Neural cell (in vitro differentiated cells): ENCODE results near the gene CIC. TPM values are rescaled to one million over a fixed set of nuclear protein-coding genes. Genes with fewer than 3 reads are reported as not detected.

ENCODE experiments used
- H2AFZ ChIP-seq: fragments of 200-600, 300-800 bp; sonication (generic), shearing (Covaris generic); 2 replicates; pipeline ENCODE4 v1.6.0; 2014; ENCODE audit warnings: low read depth, mild to moderate bottlenecking, antibody characterized with exemption, low read length, moderate library complexity
- H3F3A ChIP-seq: fragments of 200-600 bp; shearing (Covaris generic); 2 replicates; pipeline ENCODE4 v1.6.1; 2016; ENCODE audit warnings: mild to moderate bottlenecking, moderate library complexity, mixed read lengths, antibody characterized with exemption, low read length; ENCODE audit not compliant: insufficient read depth, poor library complexity, severe bottlenecking
- H3K27ac ChIP-seq: fragments of 200-600, 300-800 bp; sonication (generic), shearing (Covaris generic); 2 replicates; pipeline ENCODE4 v1.5.1; 2014; ENCODE audit warnings: mild to moderate bottlenecking, low read length, moderate library complexity
- H3K27me3 ChIP-seq: fragments of 300-800, 200-600 bp; sonication (generic), shearing (Covaris generic); 2 replicates; pipeline ENCODE4 v1.6.0; 2014; ENCODE audit warnings: mild to moderate bottlenecking, low read depth, low read length, moderate library complexity; ENCODE audit not compliant: insufficient read depth
- H3K36me3 ChIP-seq: fragments of 300-800, 200-600 bp; sonication (generic), shearing (Covaris generic); 2 replicates; pipeline ENCODE4 v1.5.1; 2014; ENCODE audit warnings: mild to moderate bottlenecking, antibody characterized with exemption, low read length, moderate library complexity; ENCODE audit not compliant: insufficient read depth
- H3K4me2 ChIP-seq: fragments of 300-800, 200-600 bp; sonication (generic), shearing (Covaris generic); 2 replicates; pipeline ENCODE4 v1.6.0; 2014; ENCODE audit warnings: mild to moderate bottlenecking, low read length
- H3K4me3 ChIP-seq: fragments of 300-800, 200-600 bp; sonication (generic), shearing (Covaris generic); 2 replicates; pipeline ENCODE4 v1.5.1; 2014; ENCODE audit warnings: mild to moderate bottlenecking, low read length, moderate library complexity
- H3K79me2 ChIP-seq: fragments of 200-600 bp; shearing (Covaris generic); replicated peaks from 2 replicates; pipeline ENCODE4 v1.6.0; 2014; ENCODE audit warnings: mild to moderate bottlenecking, low read length, moderate library complexity; ENCODE audit not compliant: insufficient read depth
- H3K9ac ChIP-seq: fragments of 300-800, 200-600 bp; sonication (generic), shearing (Covaris generic); 2 replicates; pipeline ENCODE4 v1.6.1; 2016; ENCODE audit warnings: mild to moderate bottlenecking, low read length, mixed read lengths
- H3K9me2 ChIP-seq: fragments of 200-600 bp; shearing (Covaris generic); 2 replicates; pipeline ENCODE4 v1.6.1; 2016; ENCODE audit warnings: mild to moderate bottlenecking, low read length, mixed read lengths; ENCODE audit not compliant: insufficient read depth
- H3K9me3 ChIP-seq: fragments of 200-600, 300-800 bp; sonication (generic), shearing (Covaris generic); 2 replicates; pipeline ENCODE4 v1.6.1; 2016; ENCODE audit warnings: mild to moderate bottlenecking, mixed run types, low read length, moderate library complexity, mixed read lengths
- H4K20me1 ChIP-seq: fragments of 200-600 bp; shearing (Covaris generic); 2 replicates; pipeline ENCODE4 v1.6.1; 2016; ENCODE audit warnings: mild to moderate bottlenecking, mixed run types; ENCODE audit not compliant: insufficient read depth
- EP300 ChIP-seq: fragments of 450-650 bp; conservative IDR thresholded peaks from 2 replicates; pipeline ENCODE4 v1.6.1; 2014; ENCODE audit warnings: antibody characterized with exemption, mild to moderate bottlenecking, moderate library complexity; ENCODE audit not compliant: poor library complexity, severe bottlenecking
- EZH2 ChIP-seq: fragments of 200-600, 300-800 bp; shearing (Covaris generic), sonication (generic); IDR thresholded peaks from 2 replicates; pipeline ENCODE4 v1.6.1; 2014; ENCODE audit warnings: antibody characterized with exemption, low read length, borderline replicate concordance, mild to moderate bottlenecking; ENCODE audit not compliant: insufficient read depth, poor library complexity, severe bottlenecking
- MXI1 ChIP-seq: fragments of 450-650 bp; conservative IDR thresholded peaks from 2 replicates; pipeline ENCODE4 v1.6.1; 2014; ENCODE audit warnings: antibody characterized with exemption, mild to moderate bottlenecking; ENCODE audit not compliant: poor library complexity, severe bottlenecking
- POLR2AphosphoS5 ChIP-seq: IDR thresholded peaks from 2 replicates; pipeline ENCODE4 v1.6.1; 2012
- RAD21 ChIP-seq: fragments of 450-650 bp; conservative IDR thresholded peaks from 2 replicates; pipeline ENCODE4 v1.6.1; 2014; ENCODE audit warnings: antibody characterized with exemption, mild to moderate bottlenecking, moderate library complexity
- SMC3 ChIP-seq: fragments of 450-650 bp; conservative IDR thresholded peaks from 2 replicates; pipeline ENCODE4 v1.6.1; 2014; ENCODE audit warnings: antibody characterized with exemption, mild to moderate bottlenecking, moderate library complexity; ENCODE audit not compliant: poor library complexity
- TAF1 ChIP-seq: IDR thresholded peaks from 2 replicates; pipeline ENCODE4 v1.6.1; 2012; ENCODE audit warnings: low read depth
- polyA plus RNA-seq: library from polyadenylated mRNA; depleted of rRNA; stranded (reverse); fragments of >200 nt; gene quantifications from 2 replicates; pipeline ENCODE4 v1.2.3, GENCODE V29; 2014
- TF ChIP-seq, protein P1 (sequence below): fragments of 450-650 bp; IDR thresholded peaks from 2 replicates; pipeline ENCODE4 v1.5.1; 2014; ENCODE audit warnings: antibody characterized with exemption, mild to moderate bottlenecking, moderate library complexity; ENCODE audit not compliant: poor library complexity, severe bottlenecking
- TF ChIP-seq, protein P2 (sequence below): IDR thresholded peaks from 2 replicates; pipeline ENCODE4 v1.6.1; 2012; ENCODE audit warnings: borderline replicate concordance

Gene CIC
- polyA plus RNA-seq, 1 donor from 2014 or later: 10.8 TPM

DNA sequence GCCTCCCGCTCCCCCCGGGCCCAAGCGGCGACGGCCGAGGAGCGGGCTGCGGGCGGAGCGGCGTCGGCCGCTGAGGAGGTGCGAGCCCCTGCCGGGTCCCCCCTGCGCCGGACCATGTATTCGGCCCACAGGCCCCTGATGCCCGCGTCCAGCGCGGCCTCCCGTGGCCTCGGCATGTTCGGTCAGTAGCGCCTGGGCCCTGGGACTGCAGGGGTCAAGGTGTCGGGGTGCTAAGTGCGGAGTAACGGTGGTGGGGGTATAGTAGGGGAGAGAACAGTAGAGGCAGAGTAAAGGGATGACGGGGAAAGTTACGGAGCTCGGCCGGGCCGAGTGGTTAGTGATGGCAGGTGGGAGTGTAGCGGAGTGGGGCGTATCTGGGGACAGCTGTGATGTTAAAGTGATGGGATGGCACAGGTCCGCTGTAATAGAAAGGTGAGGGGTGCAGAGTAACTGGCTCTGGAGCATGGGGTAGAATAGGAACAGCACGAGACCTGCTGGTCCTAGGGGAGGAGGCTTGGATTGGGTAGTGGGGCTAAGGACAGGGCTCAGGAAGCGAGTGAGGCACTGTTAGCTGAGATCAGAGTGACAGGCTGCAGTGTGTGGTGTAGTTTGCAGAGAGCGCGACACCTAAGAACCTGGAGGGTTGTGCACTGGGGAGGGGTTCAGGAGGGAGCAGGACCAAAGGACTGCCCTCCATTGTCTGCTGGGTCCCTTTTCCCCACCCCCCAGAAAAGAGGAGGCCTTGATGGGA lies 15.7 kb downstream of the CIC start:
- H3K27ac ChIP-seq: peak overlapping the region; percentile 82

DNA sequence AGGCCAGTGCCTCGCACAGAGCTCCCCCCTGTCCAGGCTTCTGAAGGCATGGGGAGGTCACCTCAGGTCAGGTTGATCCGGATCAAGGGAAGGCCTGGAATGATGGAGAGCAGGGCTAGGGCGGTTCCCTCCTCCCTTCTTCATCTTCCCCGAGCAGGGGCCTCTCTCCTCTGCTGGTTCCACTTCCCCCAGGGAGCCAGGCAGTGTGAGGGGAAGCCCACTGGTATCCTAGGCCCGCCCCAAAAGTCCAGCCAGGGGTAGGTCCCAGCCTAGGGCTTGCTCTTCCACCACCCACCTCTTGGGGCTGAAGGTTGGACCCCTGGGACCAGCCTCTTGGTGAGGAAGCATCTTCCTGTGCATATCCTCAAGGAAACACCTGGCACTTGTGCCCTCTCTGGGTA lies 16.5 kb downstream of the CIC start:
- Histone ChIP-seq H3K27me3 (no peaks in the 10 kb centered on the region), H3K9me3 (no peaks in the 10 kb centered on the region), H3K4me3 (peak overlapping the region; percentile 95), H3K4me2 (peak overlapping the region; percentile 63), H3F3A (no peaks in the 10 kb centered on the region), H3K79me2 (peaks cover 32% of the 10 kb centered on the region), H4K20me1 (peaks cover 10% of the 10 kb centered on the region), H2AFZ (no peak overlapping the region), H3K9me2 (no peaks in the 10 kb centered on the region), H3K27ac (peak overlapping the region; percentile 82), H3K36me3 (no peaks in the 10 kb centered on the region), H3K9ac (peak overlapping the region; percentile 93)
- TF ChIP-seq, protein P1, sequence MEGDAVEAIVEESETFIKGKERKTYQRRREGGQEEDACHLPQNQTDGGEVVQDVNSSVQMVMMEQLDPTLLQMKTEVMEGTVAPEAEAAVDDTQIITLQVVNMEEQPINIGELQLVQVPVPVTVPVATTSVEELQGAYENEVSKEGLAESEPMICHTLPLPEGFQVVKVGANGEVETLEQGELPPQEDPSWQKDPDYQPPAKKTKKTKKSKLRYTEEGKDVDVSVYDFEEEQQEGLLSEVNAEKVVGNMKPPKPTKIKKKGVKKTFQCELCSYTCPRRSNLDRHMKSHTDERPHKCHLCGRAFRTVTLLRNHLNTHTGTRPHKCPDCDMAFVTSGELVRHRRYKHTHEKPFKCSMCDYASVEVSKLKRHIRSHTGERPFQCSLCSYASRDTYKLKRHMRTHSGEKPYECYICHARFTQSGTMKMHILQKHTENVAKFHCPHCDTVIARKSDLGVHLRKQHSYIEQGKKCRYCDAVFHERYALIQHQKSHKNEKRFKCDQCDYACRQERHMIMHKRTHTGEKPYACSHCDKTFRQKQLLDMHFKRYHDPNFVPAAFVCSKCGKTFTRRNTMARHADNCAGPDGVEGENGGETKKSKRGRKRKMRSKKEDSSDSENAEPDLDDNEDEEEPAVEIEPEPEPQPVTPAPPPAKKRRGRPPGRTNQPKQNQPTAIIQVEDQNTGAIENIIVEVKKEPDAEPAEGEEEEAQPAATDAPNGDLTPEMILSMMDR: no peak
- TF ChIP-seq EZH2 (no peak), EP300 (no peak), RAD21 (no peak), MXI1 (no peak), SMC3 (no peak), POLR2AphosphoS5 (no peak), TAF1 (no peak)
- TF ChIP-seq, protein P2, sequence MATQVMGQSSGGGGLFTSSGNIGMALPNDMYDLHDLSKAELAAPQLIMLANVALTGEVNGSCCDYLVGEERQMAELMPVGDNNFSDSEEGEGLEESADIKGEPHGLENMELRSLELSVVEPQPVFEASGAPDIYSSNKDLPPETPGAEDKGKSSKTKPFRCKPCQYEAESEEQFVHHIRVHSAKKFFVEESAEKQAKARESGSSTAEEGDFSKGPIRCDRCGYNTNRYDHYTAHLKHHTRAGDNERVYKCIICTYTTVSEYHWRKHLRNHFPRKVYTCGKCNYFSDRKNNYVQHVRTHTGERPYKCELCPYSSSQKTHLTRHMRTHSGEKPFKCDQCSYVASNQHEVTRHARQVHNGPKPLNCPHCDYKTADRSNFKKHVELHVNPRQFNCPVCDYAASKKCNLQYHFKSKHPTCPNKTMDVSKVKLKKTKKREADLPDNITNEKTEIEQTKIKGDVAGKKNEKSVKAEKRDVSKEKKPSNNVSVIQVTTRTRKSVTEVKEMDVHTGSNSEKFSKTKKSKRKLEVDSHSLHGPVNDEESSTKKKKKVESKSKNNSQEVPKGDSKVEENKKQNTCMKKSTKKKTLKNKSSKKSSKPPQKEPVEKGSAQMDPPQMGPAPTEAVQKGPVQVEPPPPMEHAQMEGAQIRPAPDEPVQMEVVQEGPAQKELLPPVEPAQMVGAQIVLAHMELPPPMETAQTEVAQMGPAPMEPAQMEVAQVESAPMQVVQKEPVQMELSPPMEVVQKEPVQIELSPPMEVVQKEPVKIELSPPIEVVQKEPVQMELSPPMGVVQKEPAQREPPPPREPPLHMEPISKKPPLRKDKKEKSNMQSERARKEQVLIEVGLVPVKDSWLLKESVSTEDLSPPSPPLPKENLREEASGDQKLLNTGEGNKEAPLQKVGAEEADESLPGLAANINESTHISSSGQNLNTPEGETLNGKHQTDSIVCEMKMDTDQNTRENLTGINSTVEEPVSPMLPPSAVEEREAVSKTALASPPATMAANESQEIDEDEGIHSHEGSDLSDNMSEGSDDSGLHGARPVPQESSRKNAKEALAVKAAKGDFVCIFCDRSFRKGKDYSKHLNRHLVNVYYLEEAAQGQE: no peak

More for the DNA sequence above, 15.7 kb downstream of the CIC start:
- no peaks in the 10 kb centered on the region for H3F3A ChIP-seq
- no peaks in the 10 kb centered on the region for H3K9me3 ChIP-seq
- peaks cover 32% of the 10 kb centered on the region for H3K79me2 ChIP-seq
- H2AFZ ChIP-seq: no peak overlapping the region
- peak overlapping the region; percentile 93 for H3K9ac ChIP-seq
- H3K4me3 ChIP-seq: peak overlapping the region; percentile 95
- TF ChIP-seq POLR2AphosphoS5 (no peak), MXI1 (peak; percentile 27), EZH2 (no peak)
- TF ChIP-seq, protein P1: no peak
- H4K20me1 ChIP-seq: peaks cover 10% of the 10 kb centered on the region
- H3K4me2 ChIP-seq: peak overlapping the region; percentile 63
- no peaks in the 10 kb centered on the region for H3K36me3 ChIP-seq
- no peaks in the 10 kb centered on the region for H3K27me3 ChIP-seq
- no peaks in the 10 kb centered on the region for H3K9me2 ChIP-seq
